HL-60 (cell line): ENCODE results near the gene OXNAD1.

Experiments
- DNase-seq, 2 experiments: peaks; one replicate each; pipeline ENCODE4 v3.0.0-alpha.2; 2010 to 2020; ENCODE audit warnings: low read depth in 1 of 2, low spot score in 1 of 2
- H3K27ac ChIP-seq: fragments of 250-450 bp; sonication (Bioruptor Pico); replicated peaks from 2 replicates; pipeline ENCODE4 v1.5.1; 2020; ENCODE audit warnings: mild to moderate bottlenecking, moderate library complexity
- H3K27me3 ChIP-seq: fragments of 250-450 bp; sonication (Bioruptor Pico); 2 replicates; pipeline ENCODE4 v1.5.1; 2021; ENCODE audit warnings: mild to moderate bottlenecking, moderate library complexity; ENCODE audit not compliant: insufficient read depth, poor library complexity, severe bottlenecking
- H3K4me3 ChIP-seq: replicated peaks from 2 replicates; pipeline ENCODE4 v1.5.1; 2011; ENCODE audit warnings: mild to moderate bottlenecking, control low read depth, low read length; ENCODE audit not compliant: insufficient read depth
- GABPA ChIP-seq: IDR thresholded peaks from 2 replicates; pipeline ENCODE4 v1.6.1; 2012; ENCODE audit warnings: low read depth
- POLR2AphosphoS5 ChIP-seq: IDR thresholded peaks from 2 replicates; pipeline ENCODE4 v1.6.1; 2012; ENCODE audit warnings: low read depth
- SPI1 ChIP-seq: IDR thresholded peaks from 2 replicates; pipeline ENCODE4 v1.6.1; 2012; ENCODE audit warnings: low read depth, mild to moderate bottlenecking, borderline replicate concordance
- long read RNA-seq: library from polyadenylated mRNA; unstranded; transcript quantifications from one replicate; pipeline ENCODE4 v2.0.0, GENCODE V29; 2020
- TF ChIP-seq, protein P1 (sequence below): IDR thresholded peaks from 2 replicates; pipeline ENCODE4 v1.6.1; 2012; ENCODE audit warnings: low read depth; ENCODE audit not compliant: insufficient replicate concordance
- TF ChIP-seq, protein P2 (sequence below): IDR thresholded peaks from one replicate; pipeline ENCODE4 v1.5.1; 2011; ENCODE audit warnings: low read length, control low read depth, inconsistent platforms; ENCODE audit not compliant: insufficient read depth

Gene OXNAD1, protein sequence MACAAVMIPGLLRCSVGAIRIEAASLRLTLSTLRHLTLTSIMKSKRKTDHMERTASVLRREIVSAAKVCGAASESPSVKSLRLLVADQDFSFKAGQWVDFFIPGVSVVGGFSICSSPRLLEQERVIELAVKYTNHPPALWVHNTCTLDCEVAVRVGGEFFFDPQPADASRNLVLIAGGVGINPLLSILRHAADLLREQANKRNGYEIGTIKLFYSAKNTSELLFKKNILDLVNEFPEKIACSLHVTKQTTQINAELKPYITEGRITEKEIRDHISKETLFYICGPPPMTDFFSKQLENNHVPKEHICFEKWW
- long read RNA-seq, transcript OXNAD1-209 (9 exons, 3,983 nt): minor isoform, 7 of 149 reads
- long read RNA-seq, transcript OXNAD1-201 (9 exons, 3,929 nt): major isoform, 96 of 149 reads
- long read RNA-seq, partial matches to known transcripts: 12 of 149 reads
- long read RNA-seq, other reads (novel, unspliced or antisense): 28 of 149 reads

DNA sequence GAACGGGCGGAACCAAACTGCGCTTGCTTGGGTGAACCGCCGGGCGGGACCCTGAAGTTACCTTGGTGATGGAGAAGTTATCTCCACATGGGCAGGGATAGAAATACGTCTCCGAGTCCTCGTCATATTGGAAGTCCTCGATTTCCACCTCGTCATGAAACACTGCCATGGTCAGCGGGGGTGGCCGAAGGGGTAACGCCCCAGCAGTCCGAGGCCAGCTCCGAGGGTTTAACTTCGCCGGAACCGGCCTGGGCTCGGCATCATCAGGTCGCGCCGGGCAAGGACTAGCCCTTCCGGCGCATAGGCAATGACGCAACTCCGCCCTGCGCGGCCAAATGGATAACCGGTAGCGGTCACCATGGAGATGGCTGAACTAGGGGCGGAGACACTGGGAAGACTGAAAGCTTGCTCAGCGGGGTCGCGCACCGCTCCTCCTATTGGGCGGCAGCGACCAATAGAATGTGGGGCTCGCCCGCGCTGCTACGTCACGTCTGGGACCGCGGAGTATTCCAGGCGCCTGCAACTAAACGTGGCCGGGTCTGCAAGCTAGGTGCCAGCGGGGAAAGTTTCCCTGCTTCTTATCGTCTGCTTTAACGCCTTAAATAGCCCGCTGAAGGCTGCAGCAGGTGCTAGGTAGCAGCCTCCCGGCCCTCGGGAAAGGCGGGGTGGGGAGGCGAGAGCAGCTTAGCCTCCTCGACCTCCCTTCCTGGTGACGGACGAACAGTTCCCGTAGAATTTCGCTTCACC, at the start of gene OXNAD1, which contains the start of gene DPH3:
TSS of gene OXNAD1 (plus strand) at position 505 of the 747 bp plus-strand sequence. CDS start 5,741 bp downstream, outside the sequence.
TSS of gene DPH3 (minus strand) at position 236 of the 747 bp plus-strand sequence. CDS start at position 169, 67 bp downstream.
- H3K4me3 ChIP-seq: peak within 1 kb of the TSS; percentile 97
- peak within 1 kb of the TSS; percentile 91 for H3K27ac ChIP-seq
- DNase-seq: peak; percentile 99 to 100
- TF ChIP-seq, protein P1, sequence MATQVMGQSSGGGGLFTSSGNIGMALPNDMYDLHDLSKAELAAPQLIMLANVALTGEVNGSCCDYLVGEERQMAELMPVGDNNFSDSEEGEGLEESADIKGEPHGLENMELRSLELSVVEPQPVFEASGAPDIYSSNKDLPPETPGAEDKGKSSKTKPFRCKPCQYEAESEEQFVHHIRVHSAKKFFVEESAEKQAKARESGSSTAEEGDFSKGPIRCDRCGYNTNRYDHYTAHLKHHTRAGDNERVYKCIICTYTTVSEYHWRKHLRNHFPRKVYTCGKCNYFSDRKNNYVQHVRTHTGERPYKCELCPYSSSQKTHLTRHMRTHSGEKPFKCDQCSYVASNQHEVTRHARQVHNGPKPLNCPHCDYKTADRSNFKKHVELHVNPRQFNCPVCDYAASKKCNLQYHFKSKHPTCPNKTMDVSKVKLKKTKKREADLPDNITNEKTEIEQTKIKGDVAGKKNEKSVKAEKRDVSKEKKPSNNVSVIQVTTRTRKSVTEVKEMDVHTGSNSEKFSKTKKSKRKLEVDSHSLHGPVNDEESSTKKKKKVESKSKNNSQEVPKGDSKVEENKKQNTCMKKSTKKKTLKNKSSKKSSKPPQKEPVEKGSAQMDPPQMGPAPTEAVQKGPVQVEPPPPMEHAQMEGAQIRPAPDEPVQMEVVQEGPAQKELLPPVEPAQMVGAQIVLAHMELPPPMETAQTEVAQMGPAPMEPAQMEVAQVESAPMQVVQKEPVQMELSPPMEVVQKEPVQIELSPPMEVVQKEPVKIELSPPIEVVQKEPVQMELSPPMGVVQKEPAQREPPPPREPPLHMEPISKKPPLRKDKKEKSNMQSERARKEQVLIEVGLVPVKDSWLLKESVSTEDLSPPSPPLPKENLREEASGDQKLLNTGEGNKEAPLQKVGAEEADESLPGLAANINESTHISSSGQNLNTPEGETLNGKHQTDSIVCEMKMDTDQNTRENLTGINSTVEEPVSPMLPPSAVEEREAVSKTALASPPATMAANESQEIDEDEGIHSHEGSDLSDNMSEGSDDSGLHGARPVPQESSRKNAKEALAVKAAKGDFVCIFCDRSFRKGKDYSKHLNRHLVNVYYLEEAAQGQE: no peak
- TF ChIP-seq, protein P2, sequence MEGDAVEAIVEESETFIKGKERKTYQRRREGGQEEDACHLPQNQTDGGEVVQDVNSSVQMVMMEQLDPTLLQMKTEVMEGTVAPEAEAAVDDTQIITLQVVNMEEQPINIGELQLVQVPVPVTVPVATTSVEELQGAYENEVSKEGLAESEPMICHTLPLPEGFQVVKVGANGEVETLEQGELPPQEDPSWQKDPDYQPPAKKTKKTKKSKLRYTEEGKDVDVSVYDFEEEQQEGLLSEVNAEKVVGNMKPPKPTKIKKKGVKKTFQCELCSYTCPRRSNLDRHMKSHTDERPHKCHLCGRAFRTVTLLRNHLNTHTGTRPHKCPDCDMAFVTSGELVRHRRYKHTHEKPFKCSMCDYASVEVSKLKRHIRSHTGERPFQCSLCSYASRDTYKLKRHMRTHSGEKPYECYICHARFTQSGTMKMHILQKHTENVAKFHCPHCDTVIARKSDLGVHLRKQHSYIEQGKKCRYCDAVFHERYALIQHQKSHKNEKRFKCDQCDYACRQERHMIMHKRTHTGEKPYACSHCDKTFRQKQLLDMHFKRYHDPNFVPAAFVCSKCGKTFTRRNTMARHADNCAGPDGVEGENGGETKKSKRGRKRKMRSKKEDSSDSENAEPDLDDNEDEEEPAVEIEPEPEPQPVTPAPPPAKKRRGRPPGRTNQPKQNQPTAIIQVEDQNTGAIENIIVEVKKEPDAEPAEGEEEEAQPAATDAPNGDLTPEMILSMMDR: no peak
- TF ChIP-seq SPI1 (no peak), POLR2AphosphoS5 (peak; percentile 78), GABPA (peak; percentile 94)
- H3K27me3 ChIP-seq: no peaks in the 10 kb centered on the region

DNA sequence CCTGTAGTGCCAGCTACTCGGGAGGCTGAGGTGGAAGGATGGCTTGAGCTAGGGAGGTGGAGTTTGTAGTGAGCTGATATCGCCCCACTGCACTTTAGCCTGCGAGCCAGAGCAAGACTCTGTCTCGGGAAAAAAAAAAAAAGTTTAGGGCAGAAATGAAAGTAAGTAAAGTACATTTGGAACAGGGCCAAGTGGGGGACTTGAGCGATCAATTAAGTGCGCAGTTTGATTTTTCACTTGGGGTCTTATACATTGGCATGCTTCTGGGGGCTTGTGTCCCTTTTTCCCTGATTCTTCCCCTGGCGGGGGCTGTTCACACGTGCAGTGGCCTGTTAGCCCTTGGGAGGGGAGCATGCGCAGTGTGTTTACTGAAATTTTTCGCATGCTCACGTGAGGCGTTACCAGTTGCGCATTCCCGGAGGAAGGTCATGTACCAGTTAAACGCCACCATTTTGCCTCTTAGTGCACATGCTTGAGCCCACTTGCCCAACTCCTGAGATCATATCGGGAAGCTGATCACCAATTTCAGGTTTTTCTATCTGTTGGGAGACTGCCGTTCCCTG, 48.6 kb upstream of the OXNAD1 start:
- TF ChIP-seq POLR2AphosphoS5: no peak
- no peak for TF ChIP-seq SPI1
- TF ChIP-seq, protein P1: no peak
- TF ChIP-seq, protein P2: no peak
- no peak for TF ChIP-seq GABPA
- H3K27me3 ChIP-seq: no peaks in the 10 kb centered on the region
- no peak for DNase-seq
- no peak overlapping the region for H3K4me3 ChIP-seq
- H3K27ac ChIP-seq: no peak overlapping the region

DNA sequence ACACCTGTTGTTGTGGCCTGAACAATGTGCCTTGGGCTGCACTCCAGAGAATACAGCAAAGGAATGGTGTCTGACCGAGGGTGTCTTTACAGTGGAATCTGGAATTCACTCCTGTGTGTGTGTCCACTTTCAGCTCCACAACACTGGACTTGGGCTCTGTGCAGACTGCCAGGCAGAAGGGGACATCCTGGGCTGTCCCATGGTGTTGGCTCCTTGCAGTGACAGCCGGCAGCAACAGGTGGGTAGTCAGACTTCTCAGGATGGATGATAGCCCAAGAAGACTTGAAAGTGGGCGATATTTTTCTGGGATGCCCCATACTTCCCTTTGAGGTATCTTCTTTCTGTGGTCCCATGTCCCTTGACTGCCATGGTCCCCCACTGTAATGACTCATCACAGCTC, 45.2 kb upstream of the OXNAD1 start:
- TF ChIP-seq GABPA (no peak), SPI1 (no peak), POLR2AphosphoS5 (no peak)
- TF ChIP-seq, protein P2: no peak
- TF ChIP-seq, protein P1: no peak
- Histone ChIP-seq H3K4me3 (no peak overlapping the region), H3K27ac (no peak overlapping the region), H3K27me3 (no peaks in the 10 kb centered on the region)
- no peak for DNase-seq
